ENCODE measurements around the gene DRC7. TPM values are rescaled to one million over a fixed set of nuclear protein-coding genes. Genes with fewer than 3 reads are reported as not detected.

DRC7 gene
- total RNA-seq, 1 donor from 2014 or later, result not detected

GRCh38 chr16:57683636-57684545 lies 10.7 kb upstream of the DRC7 start:
- TF ChIP-seq CTCF (IDR thresholded peaks at IDR 0.05), result no peak
- Mint-ChIP-seq H3K27ac (ENCODE audit: unreplicated experiment) (no peak overlapping the region), H3K4me3 (ENCODE audit: unreplicated experiment) (no peak overlapping the region), H3K9me3 (ENCODE audit: low read depth) (no peaks in the 10 kb centered on the region), H3K36me3 (ENCODE audit: low read depth) (no peaks in the 10 kb centered on the region), H3K27me3 (ENCODE audit: low read depth) (no peaks in the 10 kb centered on the region), H3K4me1 (ENCODE audit: low read depth) (no peaks in the 10 kb centered on the region)
- peak; percentile 86 for DNase-seq (ENCODE audit: low spot score)

- Mint-ChIP-seq H3K4me1 (ENCODE audit: low read depth) (no peaks in the 10 kb centered on the region), H3K27ac (ENCODE audit: unreplicated experiment) (no peak overlapping the region), H3K4me3 (ENCODE audit: unreplicated experiment) (no peak overlapping the region), H3K27me3 (ENCODE audit: low read depth) (peaks cover 3% of the 10 kb centered on the region), H3K9me3 (ENCODE audit: low read depth) (no peaks in the 10 kb centered on the region), H3K36me3 (ENCODE audit: low read depth) (no peaks in the 10 kb centered on the region)
- TF ChIP-seq CTCF (IDR thresholded peaks at IDR 0.05), result no peak
- peak; percentile 72 for DNase-seq (ENCODE audit: low spot score)
These were observed 9.8 kb upstream of the DRC7 start for GRCh38 chr16:57684626-57685358.

- no peaks in the 10 kb centered on the region for H3K9me3 Mint-ChIP-seq (ENCODE audit: low read depth)
- no peaks in the 10 kb centered on the region for H3K4me1 Mint-ChIP-seq (ENCODE audit: low read depth)
- H3K27ac Mint-ChIP-seq (ENCODE audit: unreplicated experiment), result no peak overlapping the region
- TF ChIP-seq CTCF (IDR thresholded peaks at IDR 0.05), result no peak
- H3K36me3 Mint-ChIP-seq (ENCODE audit: low read depth), result no peaks in the 10 kb centered on the region
- H3K27me3 Mint-ChIP-seq (ENCODE audit: low read depth), result peaks cover 3% of the 10 kb centered on the region
- H3K4me3 Mint-ChIP-seq (ENCODE audit: unreplicated experiment), result no peak overlapping the region
- peak; percentile 75 for DNase-seq (ENCODE audit: low spot score)
These were observed 9.0 kb upstream of the DRC7 start for GRCh38 chr16:57685633-57686032.

- DNase-seq (ENCODE audit: low spot score), result no peak
- no peaks in the 10 kb centered on the region for H3K9me3 Mint-ChIP-seq (ENCODE audit: low read depth)
- H3K36me3 Mint-ChIP-seq (ENCODE audit: low read depth), result no peaks in the 10 kb centered on the region
- H3K27me3 Mint-ChIP-seq (ENCODE audit: low read depth), result peaks cover 3% of the 10 kb centered on the region
- no peak overlapping the region for H3K27ac Mint-ChIP-seq (ENCODE audit: unreplicated experiment)
- no peak for TF ChIP-seq CTCF (IDR thresholded peaks at IDR 0.05)
- no peak overlapping the region for H3K4me3 Mint-ChIP-seq (ENCODE audit: unreplicated experiment)
- H3K4me1 Mint-ChIP-seq (ENCODE audit: low read depth), result no peaks in the 10 kb centered on the region
These were observed 8.0 kb upstream of the DRC7 start for GRCh38 chr16:57686577-57686976.

GRCh38 chr16:57687363-57687929 lies 7.2 kb upstream of the DRC7 start:
- no peak for DNase-seq (ENCODE audit: low spot score)
- H3K27me3 Mint-ChIP-seq (ENCODE audit: low read depth), result peaks cover 6% of the 10 kb centered on the region
- H3K9me3 Mint-ChIP-seq (ENCODE audit: low read depth), result no peaks in the 10 kb centered on the region
- H3K36me3 Mint-ChIP-seq (ENCODE audit: low read depth), result no peaks in the 10 kb centered on the region
- TF ChIP-seq CTCF (IDR thresholded peaks at IDR 0.05), result no peak
- H3K4me1 Mint-ChIP-seq (ENCODE audit: low read depth), result no peaks in the 10 kb centered on the region
- no peak overlapping the region for H3K4me3 Mint-ChIP-seq (ENCODE audit: unreplicated experiment)
- H3K27ac Mint-ChIP-seq (ENCODE audit: unreplicated experiment), result no peak overlapping the region

All from chondrocyte (in vitro differentiated cells).